Measurements from ENCODE around the gene RPS2.

- TF ChIP-seq CTCF (IDR thresholded peaks at IDR 0.05) (no peak), POLR2A (IDR thresholded peaks at IDR 0.05) (no peak)
Measured at GRCh38 chr16:1944612-1945199, 19.9 kb downstream of the RPS2 start.

All from body of pancreas (tissue), 4 donors.